HEK293 (cell line): ENCODE measurements around the gene ZSWIM6.

Source experiments
- BCL11A ChIP-seq: fragments of 450-650 bp; formaldehyde crosslinking; IDR thresholded peaks from 2 replicates; pipeline ENCODE4 v1.5.1; 2016; ENCODE audit warnings: low read depth, missing biosample characterization, missing genetic modification characterization
- ELK4 ChIP-seq: IDR thresholded peaks from 2 replicates; pipeline ENCODE4 v1.6.1; 2011; ENCODE audit warnings: mild to moderate bottlenecking, low read depth, low read length, borderline replicate concordance
- HOXA7 ChIP-seq: sonication (generic); formaldehyde crosslinking; IDR thresholded peaks from 2 replicates; pipeline ENCODE4 v1.8.1; 2022; ENCODE audit warnings: missing genetic modification reagents, borderline replicate concordance
- HOXD13 ChIP-seq: sonication (generic); formaldehyde crosslinking; IDR thresholded peaks from 2 replicates; pipeline ENCODE4 v1.8.0; 2022; ENCODE audit warnings: missing genetic modification reagents, borderline replicate concordance
- KLF10 ChIP-seq: fragments of 450-650 bp; IDR thresholded peaks from 2 replicates; pipeline ENCODE4 v1.5.1; 2018; ENCODE audit warnings: missing biosample characterization, mild to moderate bottlenecking, missing genetic modification characterization
- KLF9 ChIP-seq: fragments of 450-650 bp; formaldehyde crosslinking; IDR thresholded peaks from 2 replicates; pipeline ENCODE4 v1.5.1; 2016; ENCODE audit warnings: missing biosample characterization, missing genetic modification characterization, low read depth
- SP7 ChIP-seq: fragments of 450-650 bp; formaldehyde crosslinking; IDR thresholded peaks from 2 replicates; pipeline ENCODE4 v1.5.1; 2016; ENCODE audit warnings: missing biosample characterization, missing genetic modification characterization
- TCF7L2 ChIP-seq: IDR thresholded peaks from 2 replicates; pipeline ENCODE4 v1.6.1; 2011; ENCODE audit warnings: low read depth, mild to moderate bottlenecking, inconsistent platforms, low read length, moderate library complexity, borderline replicate concordance
- YY1 ChIP-seq: fragments of 450-650 bp; formaldehyde crosslinking; IDR thresholded peaks from 2 replicates; pipeline ENCODE4 v1.5.1; 2018; ENCODE audit warnings: missing biosample characterization, missing genetic modification characterization
- ZBTB11 ChIP-seq: fragments of 450-650 bp; formaldehyde crosslinking; conservative IDR thresholded peaks from 2 replicates; pipeline ENCODE4 v1.5.1; 2016; ENCODE audit warnings: low read depth, missing biosample characterization, missing genetic modification characterization
- ZBTB20 ChIP-seq: fragments of 450-650 bp; formaldehyde crosslinking; IDR thresholded peaks from 2 replicates; pipeline ENCODE4 v1.5.1; 2016; ENCODE audit warnings: missing biosample characterization, missing genetic modification characterization
- ZBTB21 ChIP-seq: fragments of 450-650 bp; formaldehyde crosslinking; IDR thresholded peaks from 2 replicates; pipeline ENCODE4 v1.5.1; 2017; ENCODE audit warnings: missing biosample characterization, missing genetic modification characterization
- ZBTB49 ChIP-seq: fragments of 450-650 bp; formaldehyde crosslinking; IDR thresholded peaks from 2 replicates; pipeline ENCODE4 v1.5.1; 2016; ENCODE audit warnings: missing biosample characterization, missing genetic modification characterization, low read depth
- ZFP3 ChIP-seq: fragments of 450-650 bp; formaldehyde crosslinking; IDR thresholded peaks from 2 replicates; pipeline ENCODE4 v1.5.1; 2016; ENCODE audit warnings: low read depth, missing biosample characterization, missing genetic modification characterization
- ZFP37 ChIP-seq: fragments of 450-650 bp; formaldehyde crosslinking; IDR thresholded peaks from 2 replicates; pipeline ENCODE4 v1.5.1; 2016; ENCODE audit warnings: missing biosample characterization, missing genetic modification characterization
- ZNF10 ChIP-seq: fragments of 450-650 bp; formaldehyde crosslinking; IDR thresholded peaks from 2 replicates; pipeline ENCODE4 v1.5.1; 2017; ENCODE audit warnings: missing biosample characterization, missing genetic modification characterization
- ZNF140 ChIP-seq: fragments of 450-650 bp; formaldehyde crosslinking; IDR thresholded peaks from 2 replicates; pipeline ENCODE4 v1.5.1; 2016; ENCODE audit warnings: missing biosample characterization, missing genetic modification characterization
- ZNF157 ChIP-seq: fragments of 450-650 bp; formaldehyde crosslinking; IDR thresholded peaks from 2 replicates; pipeline ENCODE4 v1.5.1; 2016; ENCODE audit warnings: missing biosample characterization, missing genetic modification characterization
- ZNF184 ChIP-seq: fragments of 450-650 bp; IDR thresholded peaks from 2 replicates; pipeline ENCODE4 v1.5.1; 2018; ENCODE audit warnings: missing biosample characterization, mild to moderate bottlenecking, missing genetic modification characterization
- ZNF214 ChIP-seq: fragments of 450-650 bp; formaldehyde crosslinking; IDR thresholded peaks from 2 replicates; pipeline ENCODE4 v1.5.1; 2017; ENCODE audit warnings: missing biosample characterization, mild to moderate bottlenecking, missing genetic modification characterization, borderline replicate concordance
- ZNF223 ChIP-seq: fragments of 450-650 bp; formaldehyde crosslinking; IDR thresholded peaks from 2 replicates; pipeline ENCODE4 v1.5.1; 2016; ENCODE audit warnings: missing biosample characterization, missing genetic modification characterization
- ZNF239 ChIP-seq: fragments of 450-650 bp; formaldehyde crosslinking; IDR thresholded peaks from 2 replicates; pipeline ENCODE4 v1.5.1; 2016; ENCODE audit warnings: missing biosample characterization, missing genetic modification characterization
- ZNF274 ChIP-seq, 2 experiments: fragments of 200-500 bp in 1 of 2; fragments of 450-650 bp in 1 of 2; sonication (Bioruptor generic) in 1 of 2; formaldehyde crosslinking in 1 of 2; IDR thresholded peaks; 2 replicates each; pipeline versions ENCODE4 v1.5.1 to v1.6.1; 2014 to 2016; ENCODE audit warnings: borderline replicate concordance in 1 of 2, inconsistent platforms in 1 of 2, low read length in 1 of 2, missing biosample characterization in 1 of 2, missing genetic modification characterization in 1 of 2
- ZNF311 ChIP-seq: fragments of 450-650 bp; formaldehyde crosslinking; IDR thresholded peaks from 2 replicates; pipeline ENCODE4 v1.5.1; 2017; ENCODE audit warnings: missing biosample characterization, missing genetic modification characterization, borderline replicate concordance
- ZNF350 ChIP-seq: fragments of 450-650 bp; formaldehyde crosslinking; IDR thresholded peaks from 2 replicates; pipeline ENCODE4 v1.5.0; 2017; ENCODE audit warnings: missing biosample characterization, mild to moderate bottlenecking, missing genetic modification characterization
- ZNF366 ChIP-seq: fragments of 450-650 bp; formaldehyde crosslinking; conservative IDR thresholded peaks from 2 replicates; pipeline ENCODE4 v1.5.1; 2016; ENCODE audit warnings: missing biosample characterization, missing genetic modification characterization
- ZNF501 ChIP-seq: fragments of 450-650 bp; formaldehyde crosslinking; IDR thresholded peaks from 2 replicates; pipeline ENCODE4 v1.5.1; 2016; ENCODE audit warnings: missing biosample characterization, missing genetic modification characterization
- ZNF513 ChIP-seq: fragments of 450-650 bp; IDR thresholded peaks from 2 replicates; pipeline ENCODE4 v1.5.1; 2018; ENCODE audit warnings: missing biosample characterization, missing genetic modification characterization
- ZNF521 ChIP-seq: fragments of 450-650 bp; formaldehyde crosslinking; IDR thresholded peaks from 2 replicates; pipeline ENCODE4 v1.5.1; 2017; ENCODE audit warnings: missing biosample characterization, mild to moderate bottlenecking, missing genetic modification characterization
- ZNF555 ChIP-seq: fragments of 450-650 bp; formaldehyde crosslinking; conservative IDR thresholded peaks from 2 replicates; pipeline ENCODE4 v1.5.1; 2017; ENCODE audit warnings: missing biosample characterization, mild to moderate bottlenecking, missing genetic modification characterization, inconsistent platforms
- ZNF600 ChIP-seq: fragments of 450-650 bp; formaldehyde crosslinking; IDR thresholded peaks from 2 replicates; pipeline ENCODE4 v1.5.1; 2016; ENCODE audit warnings: missing biosample characterization, missing genetic modification characterization
- ZNF658 ChIP-seq: fragments of 450-650 bp; formaldehyde crosslinking; IDR thresholded peaks from 2 replicates; pipeline ENCODE4; 2016; ENCODE audit warnings: missing biosample characterization, missing genetic modification characterization
- ZNF76 ChIP-seq: fragments of 450-650 bp; formaldehyde crosslinking; IDR thresholded peaks from 2 replicates; pipeline ENCODE4; 2016; ENCODE audit warnings: low read depth, missing biosample characterization, missing genetic modification characterization, borderline replicate concordance
- ZSCAN23 ChIP-seq: fragments of 450-650 bp; formaldehyde crosslinking; IDR thresholded peaks from 2 replicates; pipeline ENCODE4 v1.5.1; 2016; ENCODE audit warnings: missing biosample characterization, missing genetic modification characterization

ZSWIM6 gene

GRCh38 chr5:61330341-61330844 is 1.7 kb upstream of the ZSWIM6 start (continued):
- TF ChIP-seq YY1 (tag by site-specific recombination) = no peak
- TF ChIP-seq ZNF311 (tag by site-specific recombination) = no peak
- no peak for TF ChIP-seq ZBTB11 (tag by site-specific recombination)
- no peak for TF ChIP-seq ZSCAN23 (tag by site-specific recombination)
- no peak for TF ChIP-seq ZFP37 (tag by site-specific recombination)
- peak; percentile 24 for TF ChIP-seq SP7 (tag by site-specific recombination)
- TF ChIP-seq ZNF658 (tag by site-specific recombination) = no peak
- TF ChIP-seq ZNF521 (tag by site-specific recombination) = no peak
- no peak for TF ChIP-seq ZNF214 (tag by site-specific recombination)
- TF ChIP-seq ZNF184 (tag by site-specific recombination) = 0 out of 2 replicates have a peak, but pooled peaks have one; percentile 12
- 0 out of 2 replicates have a peak, but pooled peaks have one; percentile 21 for TF ChIP-seq ZNF501
- TF ChIP-seq HOXA7 (CRISPR knock-in tag) = no peak
- no peak for TF ChIP-seq ZNF513 (tag by site-specific recombination)
- TF ChIP-seq KLF10 = no peak; the same call in 1 of the 2 replicates
- no peak; the same call in 1 of the 2 replicates for TF ChIP-seq TCF7L2
- no peak for TF ChIP-seq ZNF76
- no peak for TF ChIP-seq ZBTB20 (tag by site-specific recombination)
- TF ChIP-seq ELK4 = no peak
- TF ChIP-seq ZNF366 (tag by site-specific recombination) = no peak
- no peak for TF ChIP-seq ZNF10 (tag by site-specific recombination)
- TF ChIP-seq ZNF239 = no peak
- no peak for TF ChIP-seq ZNF350
- TF ChIP-seq ZBTB21 (tag by site-specific recombination) = no peak
- no peak for TF ChIP-seq ZFP3 (tag by site-specific recombination)
- TF ChIP-seq ZNF274 (IDR thresholded peaks at IDR 0.05; ENCODE audit: low read length) = no peak
- no peak for TF ChIP-seq ZNF274 (tag by site-specific recombination; IDR thresholded peaks at IDR 0.05; ENCODE audit: borderline replicate concordance)
- no peak for TF ChIP-seq ZNF157 (tag by site-specific recombination)
- TF ChIP-seq ZNF223 (tag by site-specific recombination) = no peak
- no peak for TF ChIP-seq ZBTB49 (tag by site-specific recombination)
- no peak for TF ChIP-seq BCL11A (tag by site-specific recombination)
- TF ChIP-seq ZNF555 = no peak
- TF ChIP-seq ZNF140 (tag by site-specific recombination) = no peak
- no peak for TF ChIP-seq KLF9 (tag by site-specific recombination)
- no peak for TF ChIP-seq ZNF600 (tag by site-specific recombination)
- TF ChIP-seq HOXD13 = peak; percentile 59; the same call in 1 of the 2 replicates
